B cell (primary cell): ENCODE data around the gene TEX19. TPM values are rescaled to one million over a fixed set of nuclear protein-coding genes. Genes with fewer than 3 reads are reported as not detected.

Source experiments
- ATAC-seq: fragments of 200-7000 bp; cut with Tn5 transposase; one replicate; pipeline ENCODE4 v1.10.0; 2021; ENCODE audit warnings: low read depth, mild to moderate bottlenecking, moderate number of reproducible peaks, moderate library complexity
- CTCF ChIA-PET: fragments of 350-600 bp; sonication (Branson Sonifier 250); formaldehyde crosslinking; loops from one replicate; lab custom pipeline; 2021; ENCODE audit warnings: antibody characterized with exemption, inconsistent platforms; lab: Charles Lee
- POLR2A ChIA-PET: fragments of 350-600 bp; sonication (Branson Sonifier 250); formaldehyde crosslinking; loops from one replicate; lab custom pipeline; 2021; ENCODE audit warnings: antibody characterized with exemption; lab: Charles Lee
- DNase-seq: peaks from one replicate; pipeline ENCODE4 v3.0.0; 2013
- H2AFZ ChIP-seq: 2 replicates; pipeline ENCODE4 v1.6.1; 2012; ENCODE audit warnings: mild to moderate bottlenecking, low read depth, low read length; ENCODE audit not compliant: insufficient read depth, poor library complexity, severe bottlenecking
- H3K27ac ChIP-seq, 2 donors: 1 replicate in 1 of 2; 2 replicates in 1 of 2; pipeline ENCODE4 v1.5.1; 2012 to 2013; ENCODE audit warnings: low read length in 2 of 2, mild to moderate bottlenecking in 2 of 2, moderate library complexity in 1 of 2
- H3K27me3 ChIP-seq, 4 experiments: fragments of 200-600 bp in 1 of 4; sonication (generic) in 1 of 4; replicated peaks in 1 of 4; 1 replicate in 2 of 4; 2 replicates in 2 of 4; pipeline versions ENCODE4 v1.6.1 to v1.7.0; 2013 to 2016; ENCODE audit warnings: low read length in 3 of 4, mild to moderate bottlenecking in 2 of 4, mixed read lengths in 1 of 4, moderate library complexity in 1 of 4; ENCODE audit not compliant: insufficient read depth in 4 of 4, control insufficient read depth in 3 of 4; ENCODE audit errors: control extremely low read depth in 1 of 4
- H3K36me3 ChIP-seq, 2 experiments: replicated peaks in 1 of 2; 1 replicate in 1 of 2; 2 replicates in 1 of 2; pipeline versions ENCODE4 v1.6.1 to v1.7.1; 2013; ENCODE audit warnings: low read length in 1 of 2; ENCODE audit not compliant: insufficient read depth in 2 of 2, control insufficient read depth in 1 of 2; ENCODE audit errors: control extremely low read depth in 1 of 2, extremely low read depth in 1 of 2
- H3K4me1 ChIP-seq, 2 donors: fragments of 200-600 bp in 1 of 2; sonication (generic) in 1 of 2; 1 replicate in 1 of 2; 2 replicates in 1 of 2; pipeline versions ENCODE4 v1.5.1 to v1.6.1; 2013 to 2017; ENCODE audit warnings: low read length in 2 of 2; ENCODE audit not compliant: control insufficient read depth in 2 of 2, insufficient read depth in 2 of 2
- H3K4me2 ChIP-seq: replicated peaks from 2 replicates; pipeline ENCODE3; 2012; ENCODE audit warnings: mild to moderate bottlenecking, low read depth, low read length; ENCODE audit not compliant: poor library complexity, severe bottlenecking
- H3K4me3 ChIP-seq, 5 experiments: fragments of 200-600 bp in 1 of 5; sonication (generic) in 1 of 5; 1 replicate in 3 of 5; 2 replicates in 2 of 5; pipeline versions ENCODE4 v1.5.1 to v1.7.0; 2011 to 2016; ENCODE audit warnings: low read length in 4 of 5, mild to moderate bottlenecking in 4 of 5, low read depth in 2 of 5, control low read depth in 1 of 5, moderate library complexity in 1 of 5; ENCODE audit not compliant: insufficient read depth in 1 of 5; ENCODE audit errors: control extremely low read depth in 1 of 5, extremely low read depth in 1 of 5
- H3K79me2 ChIP-seq: fragments of 200-600 bp; sonication (generic); one replicate; pipeline ENCODE4 v1.6.0; 2016; ENCODE audit warnings: low read length; ENCODE audit not compliant: control insufficient read depth, insufficient read depth
- H3K9ac ChIP-seq: fragments of 200-600 bp; sonication (generic); 2 replicates; pipeline ENCODE4 v1.6.1; 2017; ENCODE audit warnings: mild to moderate bottlenecking, low read length, moderate library complexity
- H3K9me3 ChIP-seq, 3 donors: one replicate each; pipeline versions ENCODE4 v1.6.1 to v1.7.1; 2013; ENCODE audit warnings: low read length in 2 of 3; ENCODE audit not compliant: control insufficient read depth in 2 of 3, insufficient read depth in 1 of 3; ENCODE audit errors: control extremely low read depth in 1 of 3
- H4K20me1 ChIP-seq: 2 replicates; pipeline ENCODE4 v1.6.0; 2012; ENCODE audit warnings: mild to moderate bottlenecking, low read length; ENCODE audit not compliant: insufficient read depth, control insufficient read depth, poor library complexity, severe bottlenecking
- H3K27ac Mint-ChIP-seq: one replicate; pipeline ENCODE4 v1.8.0; 2021; ENCODE audit warnings: mixed read lengths
- H3K27me3 Mint-ChIP-seq: one replicate; pipeline ENCODE4 v1.8.0; 2021; ENCODE audit warnings: mixed read lengths
- H3K4me1 Mint-ChIP-seq: one replicate; pipeline ENCODE4 v1.8.0; 2021; ENCODE audit warnings: mixed read lengths
- H3K4me3 Mint-ChIP-seq: one replicate; pipeline ENCODE4 v1.8.0; 2021; ENCODE audit warnings: mixed read lengths
- H3K9me3 Mint-ChIP-seq: one replicate; pipeline ENCODE4 v1.8.0; 2022; ENCODE audit warnings: mixed read lengths; ENCODE audit not compliant: insufficient read depth
- EZH2 ChIP-seq: IDR thresholded peaks from 2 replicates; pipeline ENCODE4 v1.6.1; 2012; ENCODE audit warnings: borderline replicate concordance, low read depth, mild to moderate bottlenecking, moderate library complexity, low read length; ENCODE audit not compliant: insufficient read depth, poor library complexity, severe bottlenecking
- WGBS: methylation state at CpG from one replicate; pipeline ENCODE4 v1.1.5; 2013; ENCODE audit warnings: missing lambda C conversion rate; ENCODE audit not compliant: insufficient coverage; 5-methylcytosine and 5-hydroxymethylcytosine counted together
- intact Hi-C: fragments of 100-400 bp; cut with micrococcal nuclease; formaldehyde crosslinking; loops from one replicate; pipeline ENCODE4 v1.10.0; 2022
- polyA plus RNA-seq: library from polyadenylated mRNA; depleted of rRNA; stranded (reverse); fragments of >200 nt; gene quantifications from 2 replicates; pipeline ENCODE4 v1.2.3, GENCODE V29; 2012
- total RNA-seq, 2 donors: library from RNA; stranded (reverse); fragments of 120-200 nt in 1 of 2; gene quantifications; 1 replicate in 1 of 2; 2 replicates in 1 of 2; pipeline versions ENCODE4 v1.2.3 to v1.2.4, GENCODE V29; 2013 to 2022
- TF ChIP-seq, protein P1 (sequence below): fragments of 200-600 bp; IDR thresholded peaks from one replicate; pipeline ENCODE4 v1.8.0; 2022; ENCODE audit warnings: antibody characterized with exemption, mild to moderate bottlenecking

Gene TEX19
- total and polyA plus RNA-seq, 2 donors (not counting 1 experiment from before 2014, with no cell fraction given), result not detected

DNA sequence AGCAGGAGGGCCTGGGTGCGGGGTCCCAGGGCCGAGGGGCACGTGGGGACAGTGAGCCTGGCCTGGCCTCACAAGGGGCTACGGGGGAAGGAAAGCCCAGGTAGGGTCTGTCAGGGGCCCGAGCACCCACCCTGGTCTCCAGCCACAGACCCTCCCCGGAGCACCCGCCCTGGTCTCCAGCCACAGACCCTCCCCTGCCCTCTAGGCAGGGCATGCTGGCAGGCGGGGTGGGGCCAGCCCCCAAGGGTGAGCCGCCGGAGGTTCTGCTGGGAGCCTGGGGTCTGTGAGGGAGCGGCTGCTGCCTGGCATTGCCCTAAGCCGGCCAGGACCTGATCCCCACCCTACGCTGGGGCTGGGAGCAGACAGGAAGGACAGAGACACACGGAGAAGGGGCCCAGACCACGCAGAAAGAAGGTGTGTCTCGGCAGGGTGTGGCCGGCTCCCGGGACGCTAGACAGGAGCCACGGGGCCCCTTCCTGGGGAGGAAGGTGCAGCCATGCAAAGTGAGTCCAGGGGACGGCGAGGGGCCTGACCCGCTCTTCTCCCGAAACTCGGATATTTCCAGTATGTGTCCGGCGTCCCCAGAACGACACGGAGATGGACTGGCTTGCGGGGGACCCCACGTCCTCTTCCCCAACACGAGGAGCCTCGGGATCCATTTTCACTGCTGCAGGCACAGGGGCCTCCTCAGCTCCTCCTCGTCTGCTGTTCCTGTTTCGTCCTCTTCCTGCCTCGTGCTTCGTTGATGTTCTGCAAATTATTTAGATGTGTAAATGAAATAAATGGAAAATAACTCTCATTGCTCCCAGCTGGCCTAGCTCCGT, 28.0 kb downstream of the TEX19 start:
- no peaks in the 10 kb centered on the region for H4K20me1 ChIP-seq
- no peaks in the 10 kb centered on the region for H3K27me3 Mint-ChIP-seq
- TF ChIP-seq, protein P1, sequence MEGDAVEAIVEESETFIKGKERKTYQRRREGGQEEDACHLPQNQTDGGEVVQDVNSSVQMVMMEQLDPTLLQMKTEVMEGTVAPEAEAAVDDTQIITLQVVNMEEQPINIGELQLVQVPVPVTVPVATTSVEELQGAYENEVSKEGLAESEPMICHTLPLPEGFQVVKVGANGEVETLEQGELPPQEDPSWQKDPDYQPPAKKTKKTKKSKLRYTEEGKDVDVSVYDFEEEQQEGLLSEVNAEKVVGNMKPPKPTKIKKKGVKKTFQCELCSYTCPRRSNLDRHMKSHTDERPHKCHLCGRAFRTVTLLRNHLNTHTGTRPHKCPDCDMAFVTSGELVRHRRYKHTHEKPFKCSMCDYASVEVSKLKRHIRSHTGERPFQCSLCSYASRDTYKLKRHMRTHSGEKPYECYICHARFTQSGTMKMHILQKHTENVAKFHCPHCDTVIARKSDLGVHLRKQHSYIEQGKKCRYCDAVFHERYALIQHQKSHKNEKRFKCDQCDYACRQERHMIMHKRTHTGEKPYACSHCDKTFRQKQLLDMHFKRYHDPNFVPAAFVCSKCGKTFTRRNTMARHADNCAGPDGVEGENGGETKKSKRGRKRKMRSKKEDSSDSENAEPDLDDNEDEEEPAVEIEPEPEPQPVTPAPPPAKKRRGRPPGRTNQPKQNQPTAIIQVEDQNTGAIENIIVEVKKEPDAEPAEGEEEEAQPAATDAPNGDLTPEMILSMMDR, result no peak
- TF ChIP-seq EZH2, result no peak
- no peaks in the 10 kb centered on the region for H3K4me1 ChIP-seq
- DNase-seq (no peak), ATAC-seq (no peak)
- H3K4me3 ChIP-seq, result no peak overlapping the region
- H3K36me3 ChIP-seq, result peaks cover 0 to 1% of the 10 kb centered on the region in 2 experiments
- H3K4me3 Mint-ChIP-seq, result no peak overlapping the region
- no peaks in the 10 kb centered on the region for H3K79me2 ChIP-seq
- intact Hi-C loops, result no loop called here
- H3K27me3 ChIP-seq, result peaks cover 0 to 36% (median 4%) of the 10 kb centered on the region in 4 experiments
- H3K9ac ChIP-seq, result no peak overlapping the region
- CTCF ChIA-PET, result no interaction called here
- H3K9me3 ChIP-seq, result no peaks in the 10 kb centered on the region
- H3K4me2 ChIP-seq, result no peak overlapping the region
- no peak overlapping the region for H3K27ac Mint-ChIP-seq
- 42% methylated on average over 27 of the region's 38 CpGs for WGBS
- POLR2A ChIA-PET, result no interaction called here
- peaks cover 2% of the 10 kb centered on the region for H3K4me1 Mint-ChIP-seq
- no peaks in the 10 kb centered on the region for H3K9me3 Mint-ChIP-seq
- H2AFZ ChIP-seq, result no peak overlapping the region
- no peak overlapping the region for H3K27ac ChIP-seq

DNA sequence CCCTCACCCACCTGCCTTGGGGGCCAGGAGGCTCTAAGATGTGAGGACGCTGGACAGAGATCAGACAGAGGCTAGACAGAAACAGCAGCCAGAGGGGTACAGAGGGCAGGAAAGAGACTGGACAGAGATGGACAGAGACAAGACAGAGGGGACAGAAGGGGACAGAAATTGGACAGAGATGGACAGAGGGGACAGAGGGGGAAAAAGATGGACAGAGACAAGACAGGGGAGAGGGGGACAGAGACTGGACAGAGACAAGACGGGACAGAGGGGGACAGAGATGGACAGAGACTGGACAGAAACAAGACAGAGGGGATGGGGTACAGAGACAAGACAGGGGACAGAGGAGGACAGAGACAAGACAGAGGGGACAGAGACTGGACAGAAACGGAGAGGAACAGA, 28.7 kb downstream of the TEX19 start:
- WGBS, result 86% methylated on average over 3 of the region's 3 CpGs
- CTCF ChIA-PET, result no interaction called here
- intact Hi-C loops, result no loop called here
- Histone ChIP-seq H3K9ac (no peak overlapping the region), H3K4me1 (no peaks in the 10 kb centered on the region), H3K4me3 (no peak overlapping the region), H3K27me3 (peaks cover 0 to 34% (median 4%) of the 10 kb centered on the region in 4 experiments), H2AFZ (no peak overlapping the region), H3K27ac (no peak overlapping the region), H3K4me2 (no peak overlapping the region), H3K9me3 (no peaks in the 10 kb centered on the region), H3K79me2 (no peaks in the 10 kb centered on the region), H4K20me1 (no peaks in the 10 kb centered on the region), H3K36me3 (peaks cover 0 to 7% of the 10 kb centered on the region in 2 experiments)
- DNase-seq (no peak), ATAC-seq (no peak)
- no peak for TF ChIP-seq EZH2
- TF ChIP-seq, protein P1, result no peak
- Mint-ChIP-seq H3K4me3 (no peak overlapping the region), H3K27me3 (no peaks in the 10 kb centered on the region), H3K4me1 (peaks cover 2% of the 10 kb centered on the region), H3K9me3 (no peaks in the 10 kb centered on the region), H3K27ac (no peak overlapping the region)
- POLR2A ChIA-PET, result no interaction called here
